ENCODE measurements around the gene SDR42E2. TPM values are rescaled to one million over a fixed set of nuclear protein-coding genes. Genes with fewer than 3 reads are reported as not detected.

Gene SDR42E2
- total and polyA plus RNA-seq, 2 donors from 2014 or later = not detected

GRCh38 chr16:22130528-22130927, 31.8 kb upstream of the SDR42E2 start:
- H3K9ac ChIP-seq (ENCODE audit: low read length in 3 of 3) = no peak overlapping the region
- DNase-seq (no peak), FAIRE-seq (no peak)
- no peaks in the 10 kb centered on the region for H3K9me3 ChIP-seq (ENCODE audit: control insufficient read depth in 2 of 3, insufficient read depth in 1 of 3, low read length in 3 of 3)
- no peak for TF ChIP-seq CTCF (IDR thresholded peaks at IDR 0.05; ENCODE audit: borderline replicate concordance, extremely low read depth, insufficient read depth)
- no peak overlapping the region for H3K27ac ChIP-seq (ENCODE audit: low read depth in 2 of 2, low read length in 2 of 2)
- H3K27me3 ChIP-seq (ENCODE audit: control insufficient read depth, insufficient read depth, low read length) = no peaks in the 10 kb centered on the region
- no peaks in the 10 kb centered on the region for H3K4me1 ChIP-seq (ENCODE audit: control insufficient read depth in 2 of 3, insufficient read depth in 2 of 3, low read depth in 1 of 3, low read length in 3 of 3)
- no peak overlapping the region for H3K4me3 ChIP-seq (ENCODE audit: low read length in 3 of 3)
- H3K36me3 ChIP-seq (ENCODE audit: control insufficient read depth in 2 of 3, insufficient read depth in 3 of 3, low read length in 3 of 3) = no peaks in the 10 kb centered on the region
- intact Hi-C loops (cut with DNase I) = no loop called here

GRCh38 chr16:22132801-22133200, 29.5 kb upstream of the SDR42E2 start:
- Histone ChIP-seq H3K9ac (ENCODE audit: low read length in 3 of 3) (no peak overlapping the region), H3K27ac (ENCODE audit: low read depth in 2 of 2, low read length in 2 of 2) (no peak overlapping the region), H3K27me3 (ENCODE audit: control insufficient read depth, insufficient read depth, low read length) (no peaks in the 10 kb centered on the region), H3K9me3 (ENCODE audit: control insufficient read depth in 2 of 3, insufficient read depth in 1 of 3, low read length in 3 of 3) (no peaks in the 10 kb centered on the region), H3K4me3 (ENCODE audit: low read length in 3 of 3) (no peak overlapping the region), H3K36me3 (ENCODE audit: control insufficient read depth in 2 of 3, insufficient read depth in 3 of 3, low read length in 3 of 3) (no peaks in the 10 kb centered on the region), H3K4me1 (ENCODE audit: control insufficient read depth in 2 of 3, insufficient read depth in 2 of 3, low read depth in 1 of 3, low read length in 3 of 3) (no peaks in the 10 kb centered on the region)
- FAIRE-seq (no peak), DNase-seq (no peak)
- TF ChIP-seq CTCF (IDR thresholded peaks at IDR 0.05; ENCODE audit: borderline replicate concordance, extremely low read depth, insufficient read depth) = no peak
- intact Hi-C loops (cut with DNase I) = no loop called here

- Histone ChIP-seq H3K4me3 (ENCODE audit: low read length in 3 of 3) (no peak overlapping the region), H3K9ac (ENCODE audit: low read length in 3 of 3) (no peak overlapping the region), H3K9me3 (ENCODE audit: control insufficient read depth in 2 of 3, insufficient read depth in 1 of 3, low read length in 3 of 3) (no peaks in the 10 kb centered on the region), H3K36me3 (ENCODE audit: control insufficient read depth in 2 of 3, insufficient read depth in 3 of 3, low read length in 3 of 3) (no peaks in the 10 kb centered on the region), H3K27ac (ENCODE audit: low read depth in 2 of 2, low read length in 2 of 2) (no peak overlapping the region), H3K4me1 (ENCODE audit: control insufficient read depth in 2 of 3, insufficient read depth in 2 of 3, low read depth in 1 of 3, low read length in 3 of 3) (no peaks in the 10 kb centered on the region), H3K27me3 (ENCODE audit: control insufficient read depth, insufficient read depth, low read length) (no peaks in the 10 kb centered on the region)
- DNase-seq (no peak), FAIRE-seq (no peak)
- intact Hi-C loops (cut with DNase I) = no loop called here
- no peak for TF ChIP-seq CTCF (IDR thresholded peaks at IDR 0.05; ENCODE audit: borderline replicate concordance, extremely low read depth, insufficient read depth)
Measured at GRCh38 chr16:22138482-22138881, 23.8 kb upstream of the SDR42E2 start.

GRCh38 chr16:22139008-22139407, 23.3 kb upstream of the SDR42E2 start:
- TF ChIP-seq CTCF (IDR thresholded peaks at IDR 0.05; ENCODE audit: borderline replicate concordance, extremely low read depth, insufficient read depth) = no peak

More at GRCh38 chr16:22139008-22139407, 23.3 kb upstream of the SDR42E2 start:
- FAIRE-seq (no peak), DNase-seq (no peak)
- Histone ChIP-seq H3K4me1 (ENCODE audit: control insufficient read depth in 2 of 3, insufficient read depth in 2 of 3, low read depth in 1 of 3, low read length in 3 of 3) (no peaks in the 10 kb centered on the region), H3K27ac (ENCODE audit: low read depth in 2 of 2, low read length in 2 of 2) (no peak overlapping the region), H3K9ac (ENCODE audit: low read length in 3 of 3) (no peak overlapping the region), H3K9me3 (ENCODE audit: control insufficient read depth in 2 of 3, insufficient read depth in 1 of 3, low read length in 3 of 3) (no peaks in the 10 kb centered on the region), H3K36me3 (ENCODE audit: control insufficient read depth in 2 of 3, insufficient read depth in 3 of 3, low read length in 3 of 3) (no peaks in the 10 kb centered on the region), H3K27me3 (ENCODE audit: control insufficient read depth, insufficient read depth, low read length) (no peaks in the 10 kb centered on the region), H3K4me3 (ENCODE audit: low read length in 3 of 3) (no peak overlapping the region)
- intact Hi-C loops (cut with DNase I) = no loop called here

Data from kidney (tissue), 14 donors.